Neural progenitor cell (in vitro differentiated cells): ENCODE results near the gene POU6F2.

Experiments used
- CTCF ChIP-seq: fragments of 200-600 bp; sonication (generic); IDR thresholded peaks from 2 replicates; pipeline ENCODE4 v1.5.1; 2017; ENCODE audit warnings: antibody characterized with exemption, mild to moderate bottlenecking
- EZH2phosphoT487 ChIP-seq: fragments of 200-600 bp; sonication (generic); IDR thresholded peaks from 2 replicates; pipeline ENCODE4 v1.6.1; 2017; ENCODE audit warnings: antibody characterized with exemption

DNA sequence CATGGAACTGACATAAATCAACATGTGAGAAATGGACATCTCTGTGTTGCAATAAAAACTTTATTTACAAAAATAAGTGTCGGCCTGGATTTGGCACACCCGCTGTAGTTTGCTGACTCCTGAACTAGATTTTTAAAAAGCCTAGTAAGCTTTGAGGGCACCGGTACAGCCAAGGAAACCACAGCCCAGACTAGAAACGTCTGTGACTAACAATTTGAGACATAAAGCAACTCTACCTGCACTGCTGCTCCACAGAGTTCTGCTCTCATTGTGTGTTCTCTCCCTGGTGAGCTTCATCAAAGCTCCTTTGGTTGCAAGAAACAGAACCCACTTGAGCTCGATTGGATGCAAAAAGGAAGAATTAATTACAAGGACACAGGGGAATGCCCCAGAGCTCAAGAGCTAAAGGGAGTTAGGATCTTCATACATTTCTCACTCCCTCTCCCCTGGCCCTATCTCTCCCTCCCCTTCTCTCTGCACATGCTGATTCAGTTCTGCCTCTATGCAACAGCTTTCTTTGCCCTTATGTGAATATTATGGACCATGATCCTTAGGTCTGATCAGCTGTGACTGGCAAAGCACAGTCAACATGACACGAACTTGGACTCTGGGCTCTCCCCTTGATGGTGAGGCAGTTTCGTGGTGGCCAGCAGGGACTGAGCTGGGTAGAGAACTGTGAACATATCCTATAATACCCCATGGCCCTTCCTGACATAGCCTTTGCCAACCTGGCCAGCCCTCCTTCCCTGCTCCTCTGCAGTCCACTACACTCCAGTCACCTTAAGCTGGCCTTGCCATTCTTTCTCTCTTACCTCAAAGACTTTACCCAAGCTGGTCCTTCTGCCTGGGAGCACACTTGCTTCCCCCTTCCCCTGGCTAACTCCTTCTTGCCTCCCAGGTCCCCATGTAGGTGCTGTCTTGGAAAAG lies 511.0 kb downstream of the POU6F2 start:
- TF ChIP-seq CTCF (no peak), EZH2phosphoT487 (no peak)
